ENCODE data around the gene NTM.

NTM gene

GRCh38 chr11:131609921-131610320 is 239.5 kb downstream of the NTM start:
- H3K4me3 ChIP-seq (ENCODE audit: low read depth, low read length) = no peak overlapping the region
- no peak for TF ChIP-seq CTCF (IDR thresholded peaks at IDR 0.05; ENCODE audit: low read depth, low read length, missing control alignments)
- DNase-seq (ENCODE audit: low read depth) = no peak

GRCh38 chr11:131611322-131611721 is 240.9 kb downstream of the NTM start:
- no peak for DNase-seq (ENCODE audit: low read depth)
- no peak for TF ChIP-seq CTCF (IDR thresholded peaks at IDR 0.05; ENCODE audit: low read depth, low read length, missing control alignments)
- no peak overlapping the region for H3K4me3 ChIP-seq (ENCODE audit: low read depth, low read length)

- TF ChIP-seq CTCF (IDR thresholded peaks at IDR 0.05; ENCODE audit: low read depth, low read length, missing control alignments) = no peak
- no peak overlapping the region for H3K4me3 ChIP-seq (ENCODE audit: low read depth, low read length)
- no peak for DNase-seq (ENCODE audit: low read depth)
Measured at GRCh38 chr11:131612533-131612932, 242.1 kb downstream of the NTM start.

GRCh38 chr11:131614631-131615030 is 244.2 kb downstream of the NTM start:
- H3K4me3 ChIP-seq (ENCODE audit: low read depth, low read length) = no peak overlapping the region
- DNase-seq (ENCODE audit: low read depth) = no peak
- no peak for TF ChIP-seq CTCF (IDR thresholded peaks at IDR 0.05; ENCODE audit: low read depth, low read length, missing control alignments)

GRCh38 chr11:131615611-131616010 is 245.2 kb downstream of the NTM start:
- no peak for DNase-seq (ENCODE audit: low read depth)
- no peak for TF ChIP-seq CTCF (IDR thresholded peaks at IDR 0.05; ENCODE audit: low read depth, low read length, missing control alignments)
- no peak overlapping the region for H3K4me3 ChIP-seq (ENCODE audit: low read depth, low read length)

GRCh38 chr11:131616481-131617140 is 246.2 kb downstream of the NTM start:
- no peak for TF ChIP-seq CTCF (IDR thresholded peaks at IDR 0.05; ENCODE audit: low read depth, low read length, missing control alignments)
- no peak for DNase-seq (ENCODE audit: low read depth)
- no peak overlapping the region for H3K4me3 ChIP-seq (ENCODE audit: low read depth, low read length)

- no peak for TF ChIP-seq CTCF (IDR thresholded peaks at IDR 0.05; ENCODE audit: low read depth, low read length, missing control alignments)
- H3K4me3 ChIP-seq (ENCODE audit: low read depth, low read length) = no peak overlapping the region
Measured at GRCh38 chr11:131618201-131618600, 247.8 kb downstream of the NTM start.

More at GRCh38 chr11:131618201-131618600, 247.8 kb downstream of the NTM start:
- no peak for DNase-seq (ENCODE audit: low read depth)

Measured in GM12864 (cell line).